H1 (cell line): ENCODE measurements around the gene SNAP29.

Source experiments
- ATF3 ChIP-seq: IDR thresholded peaks from 2 replicates; pipeline ENCODE4 v1.6.1; 2011; ENCODE audit warnings: low read depth, mild to moderate bottlenecking, low read length; ENCODE audit not compliant: insufficient read depth
- CREB1 ChIP-seq: IDR thresholded peaks from 2 replicates; pipeline ENCODE4 v1.6.1; 2012; ENCODE audit warnings: inconsistent platforms
- CTCF ChIP-seq, 3 experiments: IDR thresholded peaks; 1 replicate in 2 of 3; 2 replicates in 1 of 3; pipeline versions ENCODE4 v1.5.1 to v1.6.1; 2011; ENCODE audit warnings: low read length in 3 of 3, mild to moderate bottlenecking in 3 of 3, inconsistent platforms in 2 of 3, low read depth in 1 of 3, moderate library complexity in 1 of 3; ENCODE audit not compliant: insufficient read depth in 1 of 3; ENCODE audit errors: control extremely low read depth in 1 of 3
- EP300 ChIP-seq, 2 experiments: IDR thresholded peaks; 1 replicate in 1 of 2; 2 replicates in 1 of 2; pipeline ENCODE4 v1.6.1; 2011 to 2012; ENCODE audit warnings: low read depth in 2 of 2, low read length in 2 of 2, mild to moderate bottlenecking in 2 of 2, borderline replicate concordance in 1 of 2, inconsistent platforms in 1 of 2, moderate library complexity in 1 of 2
- POLR2A ChIP-seq, 2 experiments: IDR thresholded peaks; 1 replicate in 1 of 2; 2 replicates in 1 of 2; pipeline ENCODE4 v1.6.1; 2011; ENCODE audit warnings: low read depth in 2 of 2, low read length in 2 of 2, mild to moderate bottlenecking in 2 of 2; ENCODE audit errors: control extremely low read depth in 1 of 2
- SAP30 ChIP-seq: fragments of 300-600 bp; sonication (generic); IDR thresholded peaks from 2 replicates; pipeline ENCODE4 v1.7.1; 2012; ENCODE audit warnings: low read length, moderate library complexity, mild to moderate bottlenecking, inconsistent platforms; ENCODE audit not compliant: insufficient read depth, insufficient replicate concordance
- SIN3A ChIP-seq, 2 experiments: IDR thresholded peaks in 1 of 2; conservative IDR thresholded peaks in 1 of 2; 2 replicates each; pipeline ENCODE4 v1.6.1; 2011 to 2012; ENCODE audit warnings: low read length in 2 of 2, improper control_type of control experiment in 1 of 2, low read depth in 1 of 2, mild to moderate bottlenecking in 1 of 2

- TF ChIP-seq POLR2A (IDR thresholded peaks at IDR 0.05; ENCODE audit: control extremely low read depth in 1 of 2, low read depth in 2 of 2, low read length in 2 of 2) (no peak), EP300 (IDR thresholded peaks at IDR 0.05; ENCODE audit: borderline replicate concordance in 1 of 2, low read depth in 2 of 2, low read length in 2 of 2) (no peak), SIN3A (conservative IDR thresholded peaks at IDR 0.05 in 1 of 2, IDR thresholded peaks at IDR 0.05 in 1 of 2; ENCODE audit: low read depth in 1 of 2, low read length in 2 of 2) (no peak), CTCF (IDR thresholded peaks at IDR 0.05; ENCODE audit: control extremely low read depth in 1 of 3, insufficient read depth in 1 of 3, low read depth in 1 of 3, low read length in 3 of 3) (no peak), CREB1 (no peak), SAP30 (no peak), ATF3 (no peak)
Measured at GRCh38 chr22:20922141-20922751, 63.4 kb downstream of the SNAP29 start.
